SK-N-SH (cell line): Measurements from ENCODE around the gene ITIH5.

ENCODE experiments used
- EP300 ChIP-seq, 2 experiments: IDR thresholded peaks; 2 replicates each; pipeline versions ENCODE4 v1.4.0 to v1.6.1; 2012; ENCODE audit warnings: borderline replicate concordance in 1 of 2, low read depth in 1 of 2, low read length in 1 of 2
- JUND ChIP-seq: IDR thresholded peaks from 2 replicates; pipeline ENCODE4 v1.4.0; 2012
- POLR2AphosphoS5 ChIP-seq: IDR thresholded peaks from 2 replicates; pipeline ENCODE4 v1.6.1; 2012; ENCODE audit warnings: low read depth, low read length
- RAD21 ChIP-seq: IDR thresholded peaks from 2 replicates; pipeline ENCODE4 v1.6.1; 2012; ENCODE audit warnings: mild to moderate bottlenecking, low read length
- SIN3A ChIP-seq: IDR thresholded peaks from 2 replicates; pipeline ENCODE4 v1.6.1; 2012; ENCODE audit warnings: low read depth, mild to moderate bottlenecking, low read length, moderate library complexity, borderline replicate concordance
- TAF1 ChIP-seq: IDR thresholded peaks from 2 replicates; pipeline ENCODE4 v1.6.1; 2012; ENCODE audit warnings: low read depth, mild to moderate bottlenecking, low read length, moderate library complexity, borderline replicate concordance
- TF ChIP-seq, protein P1 (sequence below): fragments of 200-600 bp; sonication (generic); IDR thresholded peaks from 2 replicates; pipeline ENCODE4 v1.6.1; 2017; ENCODE audit warnings: antibody characterized with exemption, mild to moderate bottlenecking, moderate library complexity

DNA sequence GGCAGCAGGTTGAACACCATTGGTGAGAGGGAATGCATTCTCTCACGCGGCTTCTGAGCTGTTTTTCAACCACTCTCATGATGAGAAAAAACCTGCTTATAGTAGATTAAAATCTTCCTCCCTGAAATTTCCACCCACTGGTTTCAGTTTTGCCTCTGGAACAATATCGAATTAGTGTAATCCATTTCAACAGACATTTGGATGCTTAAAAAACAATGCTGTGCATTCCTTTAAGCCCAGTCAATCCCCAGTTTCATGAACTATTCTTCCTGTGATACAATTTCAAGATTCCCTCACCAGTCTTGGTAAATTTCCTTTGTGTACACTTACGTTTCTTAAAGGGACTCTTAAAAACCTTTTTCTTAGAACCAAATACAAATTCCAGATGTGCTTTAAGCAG lies 89.6 kb downstream of the ITIH5 start:
- TF ChIP-seq RAD21 (no peak), EP300 (IDR thresholded peaks at IDR 0.05; ENCODE audit: borderline replicate concordance in 1 of 2, low read depth in 1 of 2, low read length in 1 of 2) (no peak), TAF1 (no peak), SIN3A (no peak), JUND (no peak), POLR2AphosphoS5 (no peak)
- TF ChIP-seq, protein P1, sequence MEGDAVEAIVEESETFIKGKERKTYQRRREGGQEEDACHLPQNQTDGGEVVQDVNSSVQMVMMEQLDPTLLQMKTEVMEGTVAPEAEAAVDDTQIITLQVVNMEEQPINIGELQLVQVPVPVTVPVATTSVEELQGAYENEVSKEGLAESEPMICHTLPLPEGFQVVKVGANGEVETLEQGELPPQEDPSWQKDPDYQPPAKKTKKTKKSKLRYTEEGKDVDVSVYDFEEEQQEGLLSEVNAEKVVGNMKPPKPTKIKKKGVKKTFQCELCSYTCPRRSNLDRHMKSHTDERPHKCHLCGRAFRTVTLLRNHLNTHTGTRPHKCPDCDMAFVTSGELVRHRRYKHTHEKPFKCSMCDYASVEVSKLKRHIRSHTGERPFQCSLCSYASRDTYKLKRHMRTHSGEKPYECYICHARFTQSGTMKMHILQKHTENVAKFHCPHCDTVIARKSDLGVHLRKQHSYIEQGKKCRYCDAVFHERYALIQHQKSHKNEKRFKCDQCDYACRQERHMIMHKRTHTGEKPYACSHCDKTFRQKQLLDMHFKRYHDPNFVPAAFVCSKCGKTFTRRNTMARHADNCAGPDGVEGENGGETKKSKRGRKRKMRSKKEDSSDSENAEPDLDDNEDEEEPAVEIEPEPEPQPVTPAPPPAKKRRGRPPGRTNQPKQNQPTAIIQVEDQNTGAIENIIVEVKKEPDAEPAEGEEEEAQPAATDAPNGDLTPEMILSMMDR = no peak
